Measurements from ENCODE around the gene TNFRSF25. TPM values are rescaled to one million over a fixed set of nuclear protein-coding genes. Genes with fewer than 3 reads are reported as not detected.

TNFRSF25 gene
- total and polyA plus RNA-seq, 11 donors = 4.7 to 17.5 (median 9.3) TPM

GRCh38 chr1:6464514-6464836 lies 1.5 kb downstream of the TNFRSF25 start:
- Histone ChIP-seq H3K9me3 (no peaks in the 10 kb centered on the region), H3K4me3 (peak overlapping the region in 1 of 12 donors; percentile 55), H3K27me3 (peaks cover 0 to 19% (median 5%) of the 10 kb centered on the region in 9 donors), H3K36me3 (peaks cover 0 to 47% (median 28%) of the 10 kb centered on the region in 9 donors), H3K27ac (peak overlapping the region in 1 of 12 donors; percentile 18), H3K4me1 (peaks cover 0 to 36% (median 11%) of the 10 kb centered on the region in 12 donors)
- peak; percentile 73 to 87 (median 86) for DNase-seq
- intact Hi-C loops (cut with DNase I) = no loop called here
- no peak for TF ChIP-seq POLR2A (IDR thresholded peaks at IDR 0.05)
- TF ChIP-seq CTCF (IDR thresholded peaks at IDR 0.05) = peak in 9 of 12 donors; percentile 7 to 45 (median 27)
- 61 to 67% (median 62%) methylated on average over 7 of the region's 7 CpGs for WGBS, 4 donors
- ATAC-seq = peak; percentile 64 to 83 (median 78)

GRCh38 chr1:6463120-6463412 lies 2.9 kb downstream of the TNFRSF25 start:
- Histone ChIP-seq H3K27me3 (peaks cover 0 to 29% (median 5%) of the 10 kb centered on the region in 9 donors), H3K9me3 (no peaks in the 10 kb centered on the region), H3K36me3 (peaks cover 0 to 32% (median 18%) of the 10 kb centered on the region in 9 donors), H3K4me1 (peaks cover 0 to 36% (median 11%) of the 10 kb centered on the region in 12 donors), H3K27ac (no peak overlapping the region), H3K4me3 (no peak overlapping the region)
- ATAC-seq (no peak), DNase-seq (no peak)
- intact Hi-C loops (cut with DNase I) = no loop called here
- TF ChIP-seq POLR2A (IDR thresholded peaks at IDR 0.05) (no peak), CTCF (IDR thresholded peaks at IDR 0.05) (no peak)
- 70 to 100% (median 88%) methylated on average over 1 of the region's 1 CpG for WGBS, 4 donors

- TF ChIP-seq POLR2A (IDR thresholded peaks at IDR 0.05) = no peak
- no peak for TF ChIP-seq CTCF (IDR thresholded peaks at IDR 0.05)
- DNase-seq = no peak
Observed at GRCh38 chr1:6462412-6463119, 3.4 kb downstream of the TNFRSF25 start.

GRCh38 chr1:6461538-6462411 lies 4.2 kb downstream of the TNFRSF25 start:
- TF ChIP-seq CTCF (IDR thresholded peaks at IDR 0.05) (no peak), POLR2A (IDR thresholded peaks at IDR 0.05) (no peak)
- DNase-seq (no peak), ATAC-seq (no peak)
- WGBS, 4 donors = 77 to 94% (median 86%) methylated on average over 44 to 48 of the region's 48 CpGs
- Histone ChIP-seq H3K4me3 (peak overlapping the region in 7 of 12 donors; percentile 24 to 55 (median 42)), H3K9me3 (no peaks in the 10 kb centered on the region), H3K27me3 (peaks cover 0 to 41% (median 13%) of the 10 kb centered on the region in 9 donors), H3K36me3 (peaks cover 0 to 24% (median 13%) of the 10 kb centered on the region in 9 donors), H3K27ac (peak overlapping the region in 1 of 12 donors; percentile 29), H3K4me1 (peaks cover 0 to 36% (median 11%) of the 10 kb centered on the region in 12 donors)
- intact Hi-C loops (cut with DNase I) = no loop called here

More at GRCh38 chr1:6462412-6463119, 3.4 kb downstream of the TNFRSF25 start:
- Histone ChIP-seq H3K9me3 (no peaks in the 10 kb centered on the region), H3K4me3 (no peak overlapping the region), H3K4me1 (peaks cover 0 to 36% (median 11%) of the 10 kb centered on the region in 12 donors), H3K36me3 (peaks cover 0 to 27% (median 17%) of the 10 kb centered on the region in 9 donors), H3K27me3 (peaks cover 0 to 34% (median 5%) of the 10 kb centered on the region in 9 donors), H3K27ac (no peak overlapping the region)
- WGBS, 4 donors = 87 to 93% (median 90%) methylated on average over 13 of the region's 13 CpGs
- intact Hi-C loops (cut with DNase I) = no loop called here
- ATAC-seq = no peak

All from heart left ventricle (tissue), 16 donors.